Sciatic nerve (tissue), 2 donors: ENCODE measurements around the gene MITD1. TPM values are rescaled to one million over a fixed set of nuclear protein-coding genes. Genes with fewer than 3 reads are reported as not detected.
A peak's percentile ranks its signal among the peaks of the same experiment; 100 is the strongest.
"Not testable (repeated sequence)": the region's sequence is repeated elsewhere in the genome, so short reads cannot be mapped to it uniquely, and the experiment has no call there.

Experiments used
- ATAC-seq: fragments of 200-7000 bp; cut with Tn5 transposase; one replicate; pipeline ENCODE4 v1.9.1; 2020; ENCODE audit warnings: mild to moderate bottlenecking, moderate library complexity
- DNase-seq: peaks from one replicate; pipeline ENCODE4 v3.0.0-alpha.2; 2020; ENCODE audit warnings: low spot score
- intact Hi-C: fragments of 100-400 bp; cut with DNase I; formaldehyde crosslinking; loops from one replicate; pipeline ENCODE4 v1.14.2; 2022
- total RNA-seq: library from RNA; stranded (reverse); fragmentation: NEBNext Ultra II Directional; extraction: Animal tissue kit (Norgen Biotek cat#: 25700); gene quantifications from one replicate; pipeline ENCODE4 v1.2.1, GENCODE V29; 2021
- donor health status: DM: no; HTN: no; CAD: no.
- donor health status: DM: no; HTN: no; CAD: no.

MITD1 gene
- total RNA-seq = 34.5 TPM

GRCh38 chr2:99180755-99181623, at the start of gene MITD1, which contains the start of gene MRPL30:
Gene MITD1, minus strand, starts transcription at chr2:99181058. Its CDS starts 77 bp downstream, at chr2:99180981.
Gene MRPL30, plus strand, starts transcription at chr2:99181184. Its CDS starts 5,020 bp downstream, at chr2:99186204.
- peak; percentile 100 for ATAC-seq
- intact Hi-C loops = no loop called here
- DNase-seq = peak; percentile 94

GRCh38 chr2:99217929-99218501, 37.2 kb upstream of the MITD1 start:
- no peak for DNase-seq
- no peak for ATAC-seq
- intact Hi-C loops = no loop called here

GRCh38 chr2:99216096-99216495, 35.2 kb upstream of the MITD1 start:
- ATAC-seq (no peak), DNase-seq (no peak)
- intact Hi-C loops = no loop called here

GRCh38 chr2:99205491-99205890, 24.6 kb upstream of the MITD1 start:
- ATAC-seq (no peak), DNase-seq (no peak)
- intact Hi-C loops = no loop called here

- DNase-seq (no peak), ATAC-seq (no peak)
- intact Hi-C loops = no loop called here
Observed at GRCh38 chr2:99201959-99202678, 21.3 kb upstream of the MITD1 start.

- ATAC-seq (no peak), DNase-seq (no peak)
- intact Hi-C loops = no loop called here
Observed at GRCh38 chr2:99200076-99200800, 19.4 kb upstream of the MITD1 start.

- DNase-seq (no peak), ATAC-seq (no peak)
- intact Hi-C loops = no loop called here
Observed at GRCh38 chr2:99198103-99198841, 17.4 kb upstream of the MITD1 start.

- ATAC-seq, intact Hi-C loops, DNase-seq: not testable (repeated sequence)
Observed at GRCh38 chr2:99192364-99192763, 11.5 kb upstream of the MITD1 start.

- DNase-seq (no peak), ATAC-seq (no peak)
- intact Hi-C loops = no loop called here
Observed at GRCh38 chr2:99190548-99190947, 9.7 kb upstream of the MITD1 start.

- intact Hi-C loops = no loop called here
- DNase-seq (no peak), ATAC-seq (no peak)
Observed at GRCh38 chr2:99188357-99188756, 7.5 kb upstream of the MITD1 start.

- no peak for ATAC-seq
- intact Hi-C loops = no loop called here
- DNase-seq = no peak
Observed at GRCh38 chr2:99187011-99187410, 6.2 kb upstream of the MITD1 start.

GRCh38 chr2:99184811-99185210, 4.0 kb upstream of the MITD1 start:
- no peak for ATAC-seq
- intact Hi-C loops = no loop called here
- no peak for DNase-seq

- intact Hi-C loops = no loop called here
- no peak for DNase-seq
- no peak for ATAC-seq
Observed at GRCh38 chr2:99183025-99183424, 2.2 kb upstream of the MITD1 start.

- ATAC-seq = no peak
- intact Hi-C loops = no loop called here
- DNase-seq = no peak
Observed at GRCh38 chr2:99181624-99182000, 754 bp upstream of the MITD1 start.

- intact Hi-C loops = no loop called here
- ATAC-seq (no peak), DNase-seq (no peak)
Observed at GRCh38 chr2:99171377-99172140, 9.3 kb downstream of the MITD1 start.

- intact Hi-C loops = loop anchor here (10.0 kb wide), 1 partner anchor 325 kb away; the partner anchor contains the start of gene REV1
- no peak for ATAC-seq
- no peak for DNase-seq
Observed at GRCh38 chr2:99169534-99169933, 11.3 kb downstream of the MITD1 start.

- no peak for ATAC-seq
- DNase-seq = no peak
- intact Hi-C loops = loop anchor here (10.0 kb wide), 1 partner anchor 329 kb away; the partner anchor contains the start of gene REV1
Observed at GRCh38 chr2:99166218-99166617, 14.6 kb downstream of the MITD1 start.

GRCh38 chr2:99159594-99159993, 21.3 kb downstream of the MITD1 start:
- DNase-seq = no peak
- ATAC-seq = no peak
- intact Hi-C loops = no loop called here
